Calu3 (cell line): ENCODE measurements around the gene MAEA. TPM values are rescaled to one million over a fixed set of nuclear protein-coding genes. Genes with fewer than 3 reads are reported as not detected.

Source experiments
- BruUV-seq: library from RNA; stranded (reverse); fragments of 400-500 nt; replicated peaks from 2 replicates; lab custom pipeline; 2021; lab: Mats Ljungman, UMichigan
- CTCF ChIA-PET: fragments of 300-600 bp; sonication (Branson Sonifier 250); formaldehyde crosslinking; loops from one replicate; lab custom pipeline; 2022; ENCODE audit warnings: antibody characterized with exemption; lab: Charles Lee
- DNase-seq: peaks from one replicate; pipeline ENCODE4 v3.0.0; 2022
- H3K27ac Mint-ChIP-seq: one replicate; pipeline ENCODE4 v1.8.0; 2022; ENCODE audit warnings: mixed read lengths; ENCODE audit not compliant: unreplicated experiment
- H3K27me3 Mint-ChIP-seq: one replicate; pipeline ENCODE4 v1.8.0; 2022; ENCODE audit warnings: mixed read lengths; ENCODE audit not compliant: unreplicated experiment
- H3K36me3 Mint-ChIP-seq: one replicate; pipeline ENCODE4 v1.8.0; 2022; ENCODE audit warnings: mild to moderate bottlenecking, moderate library complexity, mixed read lengths; ENCODE audit not compliant: insufficient read depth, unreplicated experiment
- H3K4me1 Mint-ChIP-seq: one replicate; pipeline ENCODE4 v1.8.0; 2022; ENCODE audit warnings: mild to moderate bottlenecking, low read depth, mixed read lengths; ENCODE audit not compliant: unreplicated experiment
- H3K4me3 Mint-ChIP-seq: one replicate; pipeline ENCODE4 v1.8.0; 2022; ENCODE audit warnings: mild to moderate bottlenecking, low read depth, moderate library complexity, mixed read lengths; ENCODE audit not compliant: unreplicated experiment
- H3K9me3 Mint-ChIP-seq: one replicate; pipeline ENCODE4 v1.8.0; 2022; ENCODE audit warnings: low read depth, mixed read lengths; ENCODE audit not compliant: unreplicated experiment
- CTCF ChIP-seq: fragments of 200-600 bp; IDR thresholded peaks from one replicate; pipeline ENCODE4 v1.8.0; 2022; ENCODE audit warnings: antibody characterized with exemption; ENCODE audit not compliant: unreplicated experiment
- intact Hi-C: fragments of 100-400 bp; cut with micrococcal nuclease; formaldehyde crosslinking; loops from one replicate; pipeline ENCODE4 v1.10.0; 2022; ENCODE audit not compliant: unreplicated experiment
- total RNA-seq: library from RNA; stranded (reverse); gene quantifications from 2 replicates; pipeline ENCODE4 v1.2.3, GENCODE V29; 2022

MAEA gene
- total RNA-seq, 1 experiment from 2014 or later, result 59.0 TPM

- no peak for DNase-seq
- intact Hi-C loops, result no loop called here
- Mint-ChIP-seq H3K9me3 (peaks cover 15% of the 10 kb centered on the region), H3K27me3 (no peaks in the 10 kb centered on the region), H3K27ac (no peak overlapping the region), H3K4me1 (no peaks in the 10 kb centered on the region), H3K4me3 (no peak overlapping the region), H3K36me3 (peaks cover 16% of the 10 kb centered on the region)
- TF ChIP-seq CTCF, result no peak
- BruUV-seq, result no TSS peak
- CTCF ChIA-PET, result interaction anchor here (0.6 kb wide), 1 partner anchor 266 kb away, joined by 3 read pairs; no protein-coding TSS in a partner anchor
Observed at GRCh38 chr4:1253831-1254230, 35.9 kb upstream of the MAEA start.

GRCh38 chr4:1255151-1255550 lies 34.5 kb upstream of the MAEA start:
- H3K36me3 Mint-ChIP-seq, result peaks cover 8% of the 10 kb centered on the region
- H3K4me1 Mint-ChIP-seq, result no peaks in the 10 kb centered on the region
- no peak for TF ChIP-seq CTCF
- no peak overlapping the region for H3K27ac Mint-ChIP-seq
- DNase-seq, result no peak
- BruUV-seq, result no TSS peak
- peaks cover 15% of the 10 kb centered on the region for H3K9me3 Mint-ChIP-seq
- intact Hi-C loops, result no loop called here
- CTCF ChIA-PET, result no interaction called here
- no peaks in the 10 kb centered on the region for H3K27me3 Mint-ChIP-seq
- no peak overlapping the region for H3K4me3 Mint-ChIP-seq

GRCh38 chr4:1255699-1256098 lies 34.0 kb upstream of the MAEA start:
- no peak for DNase-seq
- peaks cover 15% of the 10 kb centered on the region for H3K9me3 Mint-ChIP-seq
- peaks cover 5% of the 10 kb centered on the region for H3K36me3 Mint-ChIP-seq
- no peak overlapping the region for H3K27ac Mint-ChIP-seq
- no TSS peak for BruUV-seq
- no peaks in the 10 kb centered on the region for H3K27me3 Mint-ChIP-seq
- no peak for TF ChIP-seq CTCF
- no peak overlapping the region for H3K4me3 Mint-ChIP-seq
- intact Hi-C loops, result no loop called here
- CTCF ChIA-PET, result no interaction called here
- no peaks in the 10 kb centered on the region for H3K4me1 Mint-ChIP-seq

GRCh38 chr4:1258457-1258856 lies 31.2 kb upstream of the MAEA start:
- CTCF ChIA-PET, result no interaction called here
- no peaks in the 10 kb centered on the region for H3K36me3 Mint-ChIP-seq
- no peaks in the 10 kb centered on the region for H3K4me1 Mint-ChIP-seq
- H3K27ac Mint-ChIP-seq, result no peak overlapping the region
- peaks cover 13% of the 10 kb centered on the region for H3K9me3 Mint-ChIP-seq
- intact Hi-C loops, result no loop called here
- no peak overlapping the region for H3K4me3 Mint-ChIP-seq
- no peak for DNase-seq
- no peak for TF ChIP-seq CTCF
- no peaks in the 10 kb centered on the region for H3K27me3 Mint-ChIP-seq
- BruUV-seq, result no TSS peak
